Tongue (tissue), 2 donors: Measurements from ENCODE around the gene RBMS3. TPM values are rescaled to one million over a fixed set of nuclear protein-coding genes. Genes with fewer than 3 reads are reported as not detected.

Experiments
- DNase-seq: peaks from one replicate; pipeline ENCODE4 v3.0.0-alpha.2; 2015
- total RNA-seq: library from RNA; depleted of rRNA; stranded (reverse); fragments of >200 nt; gene quantifications from one replicate; pipeline ENCODE4 v1.2.3, GENCODE V29; 2014

Gene RBMS3
- total RNA-seq, 1 donor from 2014 or later, result 81.1 TPM

DNA sequence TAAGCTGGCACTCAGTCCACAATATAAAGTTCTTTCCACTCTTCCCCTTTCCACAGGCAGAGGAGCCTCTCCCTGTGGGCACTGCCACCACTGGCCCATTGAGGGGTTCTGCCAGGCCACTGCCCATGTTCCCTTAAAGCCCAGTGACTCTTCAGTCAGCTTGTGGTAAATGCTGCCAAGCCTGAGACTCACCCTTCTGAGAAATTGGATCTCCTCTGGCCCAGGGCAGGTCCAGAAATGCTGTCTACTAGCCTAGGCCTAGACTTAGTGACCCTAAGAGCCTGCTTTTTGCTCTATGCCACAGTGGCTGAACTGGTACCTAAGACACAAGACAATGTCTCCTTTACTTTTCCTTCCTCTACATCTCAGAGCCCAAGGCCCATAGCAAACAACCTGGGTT is 295.8 kb downstream of the RBMS3 start:
- DNase-seq, result no peak

DNA sequence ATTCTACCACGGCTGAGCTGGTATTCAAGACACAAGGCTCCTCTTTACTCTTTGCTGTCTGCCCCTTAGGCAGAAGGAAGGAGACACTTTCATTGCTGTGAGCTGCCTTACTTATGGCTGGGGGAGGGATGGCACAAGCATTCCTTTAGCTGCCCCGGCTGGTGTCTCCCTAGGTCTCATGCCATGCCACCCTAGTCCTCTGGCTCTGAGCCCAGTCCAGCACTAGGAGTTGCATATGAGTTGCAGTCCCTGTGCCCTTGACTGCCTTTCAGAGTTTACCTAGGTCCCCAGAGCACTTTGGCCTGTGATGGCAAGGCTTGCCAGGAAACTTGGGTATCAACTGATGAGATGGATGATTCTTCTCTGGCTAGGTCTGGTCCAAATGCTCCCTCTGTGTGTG is 296.4 kb downstream of the RBMS3 start:
- DNase-seq, result no peak

DNA sequence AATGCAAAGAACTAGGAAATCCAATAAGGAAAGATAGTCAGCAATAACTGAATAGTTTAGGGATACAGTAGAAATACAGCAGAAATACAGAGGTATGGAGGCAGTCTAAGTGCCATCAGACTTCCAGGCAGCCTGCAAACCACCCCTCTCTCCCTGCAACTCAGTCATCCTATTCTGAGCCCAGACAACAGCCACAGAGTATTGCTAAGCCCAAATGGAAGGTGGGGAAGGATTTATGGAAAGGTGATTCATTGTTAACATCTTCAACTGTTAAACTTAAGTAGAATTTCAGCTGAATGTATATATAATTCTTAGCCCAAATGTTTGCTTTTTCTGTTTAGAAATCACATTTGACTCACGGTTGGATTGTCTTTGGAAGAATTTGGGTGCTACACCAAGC is 300.4 kb downstream of the RBMS3 start:
- DNase-seq, result no peak

DNA sequence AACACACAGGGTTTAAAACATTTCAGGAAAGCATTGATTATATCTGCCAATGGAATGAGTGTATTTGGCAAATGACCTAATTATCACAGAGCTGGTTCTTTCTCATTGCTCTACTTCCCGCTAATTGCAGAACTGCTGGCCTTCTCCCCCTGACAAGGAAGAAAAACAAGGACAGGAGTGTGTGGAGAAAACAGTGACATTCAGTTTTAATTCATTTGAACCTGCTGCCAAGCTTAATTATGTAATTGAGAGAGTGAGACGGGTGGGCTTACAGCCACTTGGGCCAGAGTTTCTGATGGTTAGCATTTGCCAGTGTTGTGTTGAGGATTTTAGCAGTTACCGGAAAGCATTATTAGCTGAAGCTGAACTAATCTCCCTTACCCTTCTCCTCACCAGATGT is 301.4 kb downstream of the RBMS3 start:
- DNase-seq, result peak; percentile 52

DNA sequence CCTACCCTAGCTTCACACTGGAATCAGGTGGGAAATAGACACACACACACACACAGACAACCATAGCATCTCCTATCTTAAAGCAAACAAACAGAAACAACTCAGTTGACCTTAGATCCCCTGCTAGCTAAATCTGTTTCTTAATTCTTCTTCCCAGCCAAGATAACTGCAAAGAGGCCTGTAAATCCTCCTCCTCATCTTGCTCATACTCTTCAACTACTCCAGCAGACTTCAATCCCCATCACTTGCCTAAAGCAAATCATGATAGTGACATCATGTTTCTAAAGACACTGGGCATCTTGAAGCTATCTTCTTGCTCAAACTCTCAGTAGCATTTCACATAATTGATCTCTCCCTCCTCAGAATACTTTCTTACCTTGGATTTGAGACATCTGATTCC is 303.0 kb downstream of the RBMS3 start:
- DNase-seq, result no peak

GRCh38 chr3:29585368-29585767 is 304.5 kb downstream of the RBMS3 start:
- no peak for DNase-seq

- no peak for DNase-seq
Measured at GRCh38 chr3:29587340-29587739, 306.5 kb downstream of the RBMS3 start.

- no peak for DNase-seq
Measured at GRCh38 chr3:29590012-29590411, 309.1 kb downstream of the RBMS3 start.

GRCh38 chr3:29590461-29590860 is 309.6 kb downstream of the RBMS3 start:
- DNase-seq, result no peak

DNA sequence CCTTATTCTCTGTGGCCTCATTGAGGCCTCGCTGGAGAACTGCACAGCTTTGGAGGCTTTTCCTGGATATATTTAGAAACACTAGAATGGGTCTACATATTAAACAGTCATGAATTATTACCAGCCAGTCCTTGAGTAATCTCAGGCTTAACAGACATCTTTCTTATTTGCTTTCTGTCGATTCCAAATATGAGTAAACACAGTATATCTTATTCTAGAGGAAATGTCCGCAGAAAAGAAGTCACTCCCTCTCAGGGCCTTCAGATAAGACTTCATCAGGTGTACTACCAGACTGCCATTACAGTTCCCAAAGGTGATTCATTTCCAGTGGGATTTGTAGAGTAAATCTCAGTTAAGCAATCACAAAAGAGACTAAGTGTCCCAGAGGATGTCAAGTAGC is 310.7 kb downstream of the RBMS3 start:
- no peak for DNase-seq

- DNase-seq, result no peak
Measured at GRCh38 chr3:29593802-29594201, 312.9 kb downstream of the RBMS3 start.

DNA sequence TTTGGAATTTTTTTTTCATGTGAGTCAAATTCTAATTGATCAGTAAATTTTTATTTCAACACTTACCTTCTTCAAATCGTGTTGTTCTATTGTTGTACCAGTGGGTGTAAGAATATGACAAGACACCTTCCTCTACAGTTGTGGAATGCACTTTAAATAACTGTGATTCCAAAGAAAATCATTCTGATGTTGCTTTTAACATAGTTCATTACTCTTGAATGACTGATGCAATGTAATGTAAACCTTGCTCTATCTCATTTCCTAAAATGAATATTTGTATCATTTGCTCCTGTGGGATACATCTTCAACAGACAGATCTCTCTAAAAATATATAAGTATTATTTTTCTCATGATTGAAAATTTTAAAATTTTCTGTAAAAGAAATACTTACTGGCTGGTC is 313.4 kb downstream of the RBMS3 start:
- no peak for DNase-seq

- no peak for DNase-seq
Measured at GRCh38 chr3:29597376-29598008, 316.6 kb downstream of the RBMS3 start.

DNA sequence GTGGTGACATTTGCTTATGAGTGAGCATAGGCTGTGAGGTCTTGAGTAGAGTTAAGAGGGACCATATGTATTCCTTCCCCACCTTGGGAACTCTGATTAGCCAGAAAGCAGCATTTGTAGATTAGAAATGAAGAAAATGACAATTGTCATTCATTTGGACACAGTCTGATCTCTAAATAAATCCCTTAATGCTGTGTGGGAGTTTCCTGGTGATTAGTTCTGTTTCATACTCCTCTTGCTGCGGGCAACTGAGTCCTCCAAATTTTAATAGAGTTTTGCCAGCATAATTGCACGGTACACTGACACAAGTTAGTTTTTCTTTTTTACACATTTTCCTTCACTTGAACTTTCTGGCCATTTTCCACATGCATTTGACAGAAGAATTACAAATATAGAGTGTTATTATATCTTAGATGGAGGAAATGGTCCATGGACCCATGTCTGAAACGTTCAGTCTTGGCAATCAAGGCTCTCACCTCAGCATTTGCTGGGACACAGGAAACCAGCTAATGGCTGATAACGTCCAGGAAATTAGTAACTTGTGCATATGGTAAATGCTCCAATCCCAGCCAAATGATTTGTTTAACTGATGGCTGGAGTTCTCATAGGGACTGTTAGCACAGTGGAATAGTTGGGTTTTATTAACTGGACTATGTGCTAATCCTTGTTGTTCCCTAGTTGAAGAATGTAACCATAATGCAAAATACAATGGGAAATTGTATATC is 321.2 kb downstream of the RBMS3 start:
- no peak for DNase-seq

- no peak for DNase-seq
Measured at GRCh38 chr3:29605845-29606244, 325.0 kb downstream of the RBMS3 start.

- DNase-seq, result peak; percentile 25
Measured at GRCh38 chr3:29606416-29606815, 325.5 kb downstream of the RBMS3 start.

- no peak for DNase-seq
Measured at GRCh38 chr3:29608414-29609327, 327.8 kb downstream of the RBMS3 start.

DNA sequence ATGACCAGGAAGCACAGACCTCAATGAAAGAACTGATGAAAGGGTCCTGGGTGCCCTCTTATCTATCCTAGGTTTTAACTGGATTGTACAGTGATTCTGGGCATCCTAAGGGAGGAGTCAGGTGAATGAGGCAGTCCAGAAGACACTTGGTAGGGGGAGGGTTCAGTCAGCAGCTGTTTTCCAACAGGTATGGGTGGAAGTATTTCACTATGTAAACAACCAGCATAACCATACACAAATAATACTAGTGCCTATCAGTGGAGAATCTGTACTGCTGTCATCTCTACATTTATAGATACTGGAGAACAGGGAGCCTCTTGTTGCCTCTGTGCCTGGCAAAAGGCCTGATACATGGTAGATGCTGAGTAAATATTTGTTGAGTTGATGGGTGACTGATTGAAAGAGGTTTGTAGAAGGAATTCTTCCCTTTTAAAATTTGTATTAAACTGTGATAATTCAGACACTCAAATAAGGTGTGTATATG is 328.5 kb downstream of the RBMS3 start:
- no peak for DNase-seq

DNA sequence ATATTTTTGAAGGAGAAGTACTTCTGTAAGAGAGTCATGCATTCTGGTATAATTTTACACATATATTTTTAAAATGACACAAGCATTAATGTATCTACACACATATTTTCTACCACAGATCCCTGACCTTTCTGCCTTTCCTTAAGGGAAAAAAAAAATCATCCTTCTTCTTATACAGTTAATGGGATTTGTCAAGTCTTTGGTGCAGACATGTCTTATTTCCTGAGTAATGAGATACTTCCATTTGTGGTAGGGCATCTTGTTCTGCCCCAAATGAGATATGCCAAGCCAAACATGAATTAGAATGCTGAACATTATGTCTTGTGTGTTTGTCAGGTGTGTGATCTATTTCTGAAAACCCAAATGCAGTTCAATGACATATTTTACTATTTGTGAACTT is 329.9 kb downstream of the RBMS3 start:
- no peak for DNase-seq

- DNase-seq, result no peak
Measured at GRCh38 chr3:29611252-29611651, 330.4 kb downstream of the RBMS3 start.

DNA sequence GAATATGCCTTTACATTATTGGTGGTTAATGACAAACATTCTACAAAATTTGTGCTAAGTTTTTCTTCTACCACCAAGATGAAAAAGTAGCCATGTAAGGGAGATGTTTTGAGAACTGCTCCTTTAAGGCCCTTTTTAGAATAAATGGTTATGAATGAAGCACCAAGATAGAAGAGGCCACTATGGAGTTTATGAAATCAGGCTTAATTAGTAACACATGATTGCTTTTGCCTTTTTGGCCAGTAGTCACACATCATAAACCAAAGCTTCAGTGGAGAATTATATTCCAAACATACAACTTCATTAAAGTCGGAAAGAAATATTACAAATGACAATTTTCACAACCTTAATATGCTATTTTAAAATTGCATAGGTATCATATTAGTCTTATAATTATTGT is 331.7 kb downstream of the RBMS3 start:
- no peak for DNase-seq

GRCh38 chr3:29614954-29615353 is 334.1 kb downstream of the RBMS3 start:
- no peak for DNase-seq
